Measurements from ENCODE around the gene SBNO2.

GRCh38 chr19:1119475-1120217 is 54.4 kb downstream of the SBNO2 start:
- TF ChIP-seq, protein P1, sequence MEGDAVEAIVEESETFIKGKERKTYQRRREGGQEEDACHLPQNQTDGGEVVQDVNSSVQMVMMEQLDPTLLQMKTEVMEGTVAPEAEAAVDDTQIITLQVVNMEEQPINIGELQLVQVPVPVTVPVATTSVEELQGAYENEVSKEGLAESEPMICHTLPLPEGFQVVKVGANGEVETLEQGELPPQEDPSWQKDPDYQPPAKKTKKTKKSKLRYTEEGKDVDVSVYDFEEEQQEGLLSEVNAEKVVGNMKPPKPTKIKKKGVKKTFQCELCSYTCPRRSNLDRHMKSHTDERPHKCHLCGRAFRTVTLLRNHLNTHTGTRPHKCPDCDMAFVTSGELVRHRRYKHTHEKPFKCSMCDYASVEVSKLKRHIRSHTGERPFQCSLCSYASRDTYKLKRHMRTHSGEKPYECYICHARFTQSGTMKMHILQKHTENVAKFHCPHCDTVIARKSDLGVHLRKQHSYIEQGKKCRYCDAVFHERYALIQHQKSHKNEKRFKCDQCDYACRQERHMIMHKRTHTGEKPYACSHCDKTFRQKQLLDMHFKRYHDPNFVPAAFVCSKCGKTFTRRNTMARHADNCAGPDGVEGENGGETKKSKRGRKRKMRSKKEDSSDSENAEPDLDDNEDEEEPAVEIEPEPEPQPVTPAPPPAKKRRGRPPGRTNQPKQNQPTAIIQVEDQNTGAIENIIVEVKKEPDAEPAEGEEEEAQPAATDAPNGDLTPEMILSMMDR (IDR thresholded peaks at IDR 0.05), result no peak
- TF ChIP-seq EZH2 (IDR thresholded peaks at IDR 0.05; ENCODE audit: borderline replicate concordance, insufficient read depth, low read depth, low read length, poor library complexity, severe bottlenecking), result no peak
